SH-SY5Y (cell line): ENCODE measurements around the gene PLEKHA7.

Source experiments
- GATA2 ChIP-seq: IDR thresholded peaks from 2 replicates; pipeline ENCODE4 v1.6.1; 2011; ENCODE audit warnings: mild to moderate bottlenecking, low read depth, low read length
- GATA3 ChIP-seq: IDR thresholded peaks from 2 replicates; pipeline ENCODE4 v1.6.1; 2011; ENCODE audit warnings: low read depth, mild to moderate bottlenecking, low read length, moderate library complexity

- no peak for TF ChIP-seq GATA2
- no peak for TF ChIP-seq GATA3
Measured at GRCh38 chr11:16921019-16921418, 93.2 kb downstream of the PLEKHA7 start.
